Memory B cell (primary cell): ENCODE results near the gene SDC1.

Experiments
- ATAC-seq: fragments of 150-1000 bp; cut with Tn5 transposase; 2 replicates; pipeline ENCODE4 v1.10.0; 2021; ENCODE audit warnings: low read depth, mild to moderate bottlenecking, moderate library complexity
- DNase-seq, 2 donors: peaks; one replicate each; pipeline ENCODE4 v3.0.0; 2022; ENCODE audit warnings: low spot score in 2 of 2
- H3K27ac Mint-ChIP-seq: one replicate; pipeline ENCODE4 v1.8.0; 2022; ENCODE audit warnings: mild to moderate bottlenecking, moderate library complexity, mixed read lengths
- H3K27me3 Mint-ChIP-seq: one replicate; pipeline ENCODE4 v1.8.0; 2022; ENCODE audit warnings: mixed read lengths
- H3K36me3 Mint-ChIP-seq: one replicate; pipeline ENCODE4 v1.8.0; 2022; ENCODE audit warnings: mild to moderate bottlenecking, mixed read lengths
- H3K4me1 Mint-ChIP-seq: one replicate; pipeline ENCODE4 v1.8.0; 2022; ENCODE audit warnings: mixed read lengths
- H3K4me3 Mint-ChIP-seq: one replicate; pipeline ENCODE4 v1.8.0; 2022; ENCODE audit warnings: mild to moderate bottlenecking, moderate library complexity, mixed read lengths
- H3K9me3 Mint-ChIP-seq: one replicate; pipeline ENCODE4 v1.8.0; 2022; ENCODE audit warnings: mixed read lengths

The SDC1 gene

DNA sequence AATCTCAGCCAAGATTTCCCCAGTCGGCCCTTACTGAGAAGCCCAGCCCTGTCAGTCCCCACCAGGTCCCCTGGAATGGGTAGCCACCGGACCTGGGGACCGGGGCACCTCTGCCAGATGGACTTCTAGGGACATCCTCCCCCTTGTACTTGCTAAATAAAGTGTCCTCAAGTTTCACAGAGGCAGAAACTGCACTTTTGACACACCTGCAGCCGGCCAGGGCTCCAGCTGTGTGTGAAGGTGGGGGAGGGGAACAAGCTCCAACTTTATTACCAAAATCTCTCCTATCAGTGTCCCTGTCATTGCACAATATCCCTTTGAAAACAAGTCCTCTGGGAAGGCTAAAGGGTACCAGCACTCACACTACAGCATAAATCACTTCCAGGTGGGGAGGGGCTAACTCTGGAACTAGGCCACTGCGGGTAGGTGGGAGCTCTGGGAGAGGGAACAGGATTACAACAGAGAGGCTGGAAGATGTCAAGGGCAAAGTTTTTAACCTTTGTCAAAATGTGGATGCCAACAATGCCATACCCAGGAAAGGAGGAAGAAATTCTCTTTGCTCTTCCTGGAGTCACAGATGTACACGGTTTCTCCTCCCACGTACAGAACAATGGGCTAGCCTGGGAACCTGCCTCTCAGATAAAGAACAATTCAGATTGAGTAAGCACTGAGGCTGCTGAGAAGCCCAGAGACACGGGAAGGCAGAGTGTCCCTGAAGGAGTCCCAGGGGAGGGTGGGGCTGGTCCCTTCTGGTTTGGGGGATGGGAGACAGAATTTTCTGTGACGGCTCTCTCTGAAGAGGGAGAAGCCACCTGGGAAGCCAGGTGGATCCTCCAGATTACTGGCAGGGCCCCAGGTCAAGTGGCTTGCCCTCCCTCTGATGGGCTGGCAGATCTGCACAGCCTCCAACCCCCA, 11.0 kb downstream of the SDC1 start:
- no peak overlapping the region for H3K4me3 Mint-ChIP-seq

DNA sequence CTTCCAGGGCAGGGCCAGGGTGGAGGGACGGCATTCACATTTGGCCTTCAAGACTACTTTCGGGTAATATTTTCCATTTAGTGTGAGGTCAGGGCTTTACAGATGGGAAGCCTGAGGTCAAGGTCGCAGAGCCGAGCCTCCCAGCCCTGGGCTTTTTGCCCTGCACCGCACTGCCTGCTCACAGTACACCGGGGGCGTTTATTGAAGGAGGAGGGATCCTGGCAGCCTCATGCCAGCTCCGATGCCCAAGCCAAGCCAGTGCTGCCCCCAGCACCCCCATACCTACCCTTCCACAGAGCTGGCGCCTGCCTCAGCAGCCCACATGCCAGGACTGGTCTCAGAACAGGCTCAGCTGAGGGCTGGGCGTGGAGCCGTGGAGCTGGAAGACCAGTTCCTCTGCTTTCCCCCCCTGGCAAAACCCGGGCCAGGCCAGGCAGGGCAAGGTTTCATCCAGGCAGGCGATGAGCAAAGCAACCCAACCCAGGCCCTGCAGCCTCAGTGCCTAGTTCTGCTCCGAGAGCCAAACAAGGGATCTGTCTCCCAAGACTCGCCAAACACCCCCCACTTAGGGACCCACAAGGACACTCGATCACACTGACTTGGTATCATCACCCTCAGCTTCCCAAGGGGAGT, 11.9 kb downstream of the SDC1 start:
- Mint-ChIP-seq H3K9me3 (no peaks in the 10 kb centered on the region), H3K36me3 (no peaks in the 10 kb centered on the region), H3K4me3 (no peak overlapping the region), H3K4me1 (no peaks in the 10 kb centered on the region), H3K27me3 (peaks cover 7% of the 10 kb centered on the region), H3K27ac (no peak overlapping the region)
- DNase-seq (no peak), ATAC-seq (no peak)

More for the DNA sequence above, 11.0 kb downstream of the SDC1 start:
- ATAC-seq (no peak), DNase-seq (no peak)
- Mint-ChIP-seq H3K36me3 (peaks cover 2% of the 10 kb centered on the region), H3K4me1 (peaks cover 3% of the 10 kb centered on the region), H3K27ac (no peak overlapping the region), H3K9me3 (no peaks in the 10 kb centered on the region), H3K27me3 (peaks cover 11% of the 10 kb centered on the region)

DNA sequence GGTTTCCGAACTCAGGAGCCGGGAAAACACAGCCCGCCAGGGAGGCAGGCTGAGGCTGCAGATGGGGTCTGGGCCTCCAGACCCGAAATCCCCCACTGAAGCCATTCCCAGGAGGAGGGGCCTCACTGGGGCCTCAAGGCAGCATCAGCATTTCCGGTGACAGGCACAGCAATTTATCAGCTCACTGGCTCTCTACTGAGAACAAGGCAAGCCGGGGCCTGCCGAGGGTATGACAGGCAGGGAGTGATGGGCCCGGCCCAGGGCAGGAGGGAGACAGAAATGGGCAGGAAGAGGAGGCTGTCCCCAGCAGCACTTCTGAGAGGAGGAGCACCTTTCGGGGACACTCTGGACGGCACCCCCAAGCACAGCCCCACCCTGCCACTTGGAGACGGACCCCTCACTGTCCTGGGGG, 12.5 kb downstream of the SDC1 start:
- Mint-ChIP-seq H3K9me3 (no peaks in the 10 kb centered on the region), H3K27me3 (peaks cover 7% of the 10 kb centered on the region), H3K4me3 (no peak overlapping the region), H3K4me1 (peaks cover 2% of the 10 kb centered on the region), H3K36me3 (no peaks in the 10 kb centered on the region), H3K27ac (no peak overlapping the region)
- ATAC-seq (no peak), DNase-seq (no peak)

DNA sequence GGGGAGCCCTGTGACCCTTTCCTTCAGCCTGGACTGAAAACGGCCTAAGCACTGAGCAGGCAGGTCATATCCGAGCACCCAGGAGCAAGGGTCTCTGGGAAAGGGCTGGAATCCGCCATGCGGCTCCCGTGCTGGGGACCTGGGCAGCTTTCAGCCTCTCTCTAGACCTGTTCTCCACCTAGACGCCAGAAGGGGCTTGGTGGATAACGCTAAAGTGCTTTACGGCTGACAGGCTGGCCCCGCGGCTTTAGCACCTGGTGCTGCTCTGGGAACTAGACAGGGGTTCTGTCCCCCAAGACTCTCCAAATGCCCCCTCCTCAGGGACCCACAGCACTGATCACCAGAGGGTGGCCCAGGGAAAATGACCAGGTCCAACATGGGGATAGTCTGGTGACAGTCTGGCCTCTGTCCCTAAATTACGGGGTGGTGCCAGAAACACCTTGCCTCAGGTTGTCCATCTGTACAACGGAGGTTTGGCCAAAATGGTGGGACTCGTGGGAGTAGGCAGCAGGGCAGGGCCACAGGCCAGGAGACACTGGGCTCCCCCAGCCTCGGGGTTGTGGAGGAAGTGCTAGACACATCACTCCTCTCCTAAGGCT, 13.0 kb downstream of the SDC1 start:
- peaks cover 7% of the 10 kb centered on the region for H3K27me3 Mint-ChIP-seq
- H3K27ac Mint-ChIP-seq: no peak overlapping the region
- H3K36me3 Mint-ChIP-seq: no peaks in the 10 kb centered on the region
- peaks cover 3% of the 10 kb centered on the region for H3K4me1 Mint-ChIP-seq
- ATAC-seq (no peak), DNase-seq (no peak)
- no peak overlapping the region for H3K4me3 Mint-ChIP-seq
- no peaks in the 10 kb centered on the region for H3K9me3 Mint-ChIP-seq

DNA sequence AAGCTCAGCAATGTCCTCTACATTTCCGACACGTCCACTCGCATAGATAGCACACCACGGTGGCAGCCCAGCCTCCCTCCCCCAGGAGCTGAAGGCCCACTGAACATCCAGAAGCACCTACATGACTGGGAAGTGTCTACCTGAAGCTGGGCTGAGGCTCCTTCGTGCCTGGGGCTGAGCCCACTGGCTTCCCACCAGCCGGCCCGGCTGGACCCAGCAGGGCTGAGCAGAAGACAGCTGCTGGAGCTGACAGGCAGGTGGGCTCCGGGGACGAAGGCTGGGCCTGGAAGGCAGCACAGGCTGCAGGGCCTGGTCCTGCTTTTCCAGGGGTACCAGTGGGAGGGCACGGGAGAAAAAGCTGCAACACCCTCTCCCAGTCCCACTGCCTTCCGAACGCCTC, 13.5 kb downstream of the SDC1 start:
- Mint-ChIP-seq H3K27me3 (peaks cover 7% of the 10 kb centered on the region), H3K4me1 (peaks cover 7% of the 10 kb centered on the region), H3K4me3 (no peak overlapping the region), H3K9me3 (no peaks in the 10 kb centered on the region), H3K27ac (no peak overlapping the region), H3K36me3 (no peaks in the 10 kb centered on the region)
- DNase-seq (no peak), ATAC-seq (no peak)

DNA sequence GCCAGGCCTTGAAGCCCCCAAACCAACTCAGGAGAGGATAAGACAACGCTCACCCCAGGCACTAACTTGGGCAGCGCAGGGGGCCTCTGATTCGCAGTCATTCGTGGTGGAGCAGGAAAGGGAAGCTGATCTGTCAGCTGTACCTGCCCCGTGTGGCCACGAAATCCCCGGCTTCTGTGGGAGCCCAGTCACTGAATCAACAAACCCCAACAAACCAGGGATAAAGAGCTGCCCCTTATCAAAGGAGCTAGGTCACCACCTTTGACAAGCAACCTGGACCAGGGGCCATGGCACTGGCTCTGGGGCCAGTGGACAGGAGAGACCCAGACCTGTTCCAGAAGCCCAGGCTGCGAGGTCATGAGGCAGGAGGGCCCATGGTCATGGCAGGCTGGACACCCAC, 14.5 kb downstream of the SDC1 start:
- Mint-ChIP-seq H3K4me3 (no peak overlapping the region), H3K4me1 (peaks cover 7% of the 10 kb centered on the region), H3K27me3 (peaks cover 7% of the 10 kb centered on the region), H3K36me3 (no peaks in the 10 kb centered on the region), H3K9me3 (no peaks in the 10 kb centered on the region), H3K27ac (no peak overlapping the region)
- ATAC-seq (no peak), DNase-seq (no peak)

DNA sequence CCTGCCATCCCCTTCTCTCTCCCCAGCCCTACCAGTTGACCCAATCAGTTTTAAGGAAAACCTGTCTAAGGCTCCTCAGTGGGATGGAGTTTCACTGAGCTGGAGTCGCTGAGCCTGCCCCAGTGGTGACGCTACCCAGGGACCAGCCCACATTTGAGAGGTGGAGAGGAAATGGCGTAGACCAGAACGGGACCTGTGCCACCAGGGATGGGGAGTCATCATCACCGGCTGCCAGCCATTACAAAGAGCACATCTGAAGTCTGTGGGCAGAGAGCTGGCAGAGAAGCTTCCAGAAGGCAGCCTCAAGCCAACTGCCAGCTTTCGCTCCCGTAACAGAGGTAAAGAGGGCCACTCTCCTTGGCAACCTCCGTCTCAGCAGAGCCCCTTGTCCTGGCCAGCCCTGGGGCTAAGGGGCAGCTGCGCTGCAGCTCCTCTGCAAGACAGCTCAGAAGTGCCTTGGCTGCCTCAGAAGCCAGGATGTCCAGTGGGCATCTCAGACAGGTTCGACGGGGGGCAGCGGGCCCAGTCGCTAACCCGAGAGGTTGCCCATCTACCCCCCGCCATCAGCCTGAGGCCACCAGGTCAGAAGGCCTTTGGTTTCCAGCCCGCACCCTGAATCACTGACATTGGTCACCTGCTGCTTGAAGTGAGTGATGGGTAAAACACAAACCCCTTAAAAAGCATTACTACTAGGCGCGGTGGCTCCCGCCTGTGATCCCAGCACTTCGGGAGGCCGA, 15.4 kb downstream of the SDC1 start:
- peaks cover 7% of the 10 kb centered on the region for H3K27me3 Mint-ChIP-seq
- DNase-seq: no peak

DNA sequence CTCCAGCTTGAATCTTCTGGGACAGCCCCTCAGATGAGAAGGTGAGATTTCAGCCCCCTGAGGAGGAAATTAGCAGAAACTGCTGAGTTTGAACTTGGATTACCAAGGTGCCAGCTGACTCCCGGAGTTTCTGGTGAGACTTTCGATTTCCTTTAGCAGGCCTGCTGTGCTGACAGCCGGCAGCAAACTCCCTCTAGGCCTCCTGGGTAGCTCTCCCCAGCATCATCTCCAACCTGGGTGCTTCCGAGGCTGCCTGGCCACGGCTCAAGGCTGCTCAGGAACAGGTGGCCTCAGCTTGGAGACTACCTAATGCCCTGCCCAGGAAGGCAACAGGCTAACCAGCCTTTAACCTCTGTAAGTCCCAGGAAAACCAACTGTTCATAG, 16.5 kb downstream of the SDC1 start:
- Mint-ChIP-seq H3K27ac (no peak overlapping the region), H3K36me3 (no peaks in the 10 kb centered on the region), H3K9me3 (no peaks in the 10 kb centered on the region), H3K27me3 (peaks cover 7% of the 10 kb centered on the region), H3K4me3 (no peak overlapping the region), H3K4me1 (peaks cover 7% of the 10 kb centered on the region)
- no peak for ATAC-seq
- no peak for DNase-seq

More for the DNA sequence above, 15.4 kb downstream of the SDC1 start:
- H3K4me3 Mint-ChIP-seq: no peak overlapping the region
- no peaks in the 10 kb centered on the region for H3K36me3 Mint-ChIP-seq
- peaks cover 7% of the 10 kb centered on the region for H3K4me1 Mint-ChIP-seq
- no peak for ATAC-seq
- no peaks in the 10 kb centered on the region for H3K9me3 Mint-ChIP-seq
- H3K27ac Mint-ChIP-seq: no peak overlapping the region

DNA sequence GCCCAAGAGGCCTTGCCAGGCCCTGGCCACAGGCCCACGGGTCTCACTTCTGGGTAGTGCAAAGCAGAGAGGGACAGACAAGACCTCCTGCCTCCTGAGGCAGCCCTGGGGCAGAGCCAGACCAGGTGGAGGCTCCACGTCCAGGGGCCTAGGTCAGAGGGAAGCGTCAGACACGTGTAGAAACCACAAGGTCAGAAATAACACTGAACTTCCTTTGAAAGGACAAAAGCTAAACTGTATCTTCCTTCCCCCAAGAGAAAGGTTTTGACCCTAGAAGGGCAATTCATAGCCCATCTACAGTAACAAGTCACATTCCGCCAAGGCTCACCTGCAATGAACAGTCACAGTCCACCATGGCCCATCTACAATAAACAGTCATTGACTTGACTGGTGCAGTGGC, 17.9 kb downstream of the SDC1 start:
- no peaks in the 10 kb centered on the region for H3K9me3 Mint-ChIP-seq
- no peak overlapping the region for H3K4me3 Mint-ChIP-seq
- ATAC-seq (no peak), DNase-seq (no peak)
- H3K27me3 Mint-ChIP-seq: peaks cover 6% of the 10 kb centered on the region
- peaks cover 7% of the 10 kb centered on the region for H3K4me1 Mint-ChIP-seq
- no peak overlapping the region for H3K27ac Mint-ChIP-seq
- no peaks in the 10 kb centered on the region for H3K36me3 Mint-ChIP-seq

DNA sequence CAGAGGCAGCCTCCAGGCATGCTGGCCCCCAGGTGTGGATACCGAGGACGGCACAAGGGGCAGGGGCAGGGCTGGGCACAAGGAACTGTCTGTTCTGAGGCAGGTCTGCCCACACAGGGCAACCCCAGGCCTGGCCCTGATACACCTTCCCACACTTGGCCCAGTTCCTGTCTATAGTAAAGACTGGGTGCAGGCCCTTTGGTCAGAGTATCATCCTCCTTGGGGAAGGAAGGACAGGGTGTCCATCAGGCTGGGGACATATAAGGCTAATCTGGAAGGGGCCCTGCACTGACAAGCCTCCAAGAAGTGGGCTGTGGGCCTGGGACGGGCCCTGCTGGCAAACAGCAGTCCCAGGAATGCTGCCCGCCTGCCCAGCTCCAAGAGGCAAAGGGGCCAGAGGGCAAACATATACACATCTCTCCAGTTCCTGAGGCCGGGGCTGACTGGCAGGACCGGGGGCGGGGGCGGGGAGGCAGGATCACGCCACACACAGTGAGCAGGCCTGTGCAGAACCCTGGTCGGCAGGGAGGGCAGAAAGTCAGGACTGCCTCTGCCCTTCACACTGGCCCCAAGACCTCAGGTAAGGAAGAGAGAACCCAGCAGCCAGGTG, 18.9 kb downstream of the SDC1 start:
- Mint-ChIP-seq H3K36me3 (no peaks in the 10 kb centered on the region), H3K27ac (no peak overlapping the region), H3K27me3 (peaks cover 5% of the 10 kb centered on the region), H3K4me1 (peaks cover 7% of the 10 kb centered on the region), H3K4me3 (no peak overlapping the region), H3K9me3 (no peaks in the 10 kb centered on the region)
- DNase-seq: no peak
- no peak for ATAC-seq

DNA sequence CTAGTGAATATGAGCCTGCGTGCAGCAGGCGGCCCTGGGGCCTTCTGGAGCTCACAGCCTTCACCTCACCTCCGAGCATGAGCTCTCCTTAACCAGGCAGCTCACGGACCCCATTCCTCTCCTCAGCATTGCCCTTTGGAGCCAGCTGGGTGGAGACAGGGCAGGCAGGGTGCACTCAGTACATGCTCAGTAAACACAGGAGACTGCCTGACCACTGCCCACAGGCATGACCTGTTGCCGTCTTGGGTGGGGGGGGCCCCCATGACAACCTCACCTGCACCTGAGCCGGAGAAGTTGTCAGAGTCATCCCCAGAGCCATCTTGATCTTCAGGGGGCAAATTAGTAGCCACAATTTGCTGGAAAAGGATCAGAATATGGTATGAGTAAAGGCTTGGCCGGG, 19.9 kb downstream of the SDC1 start:
- Mint-ChIP-seq H3K9me3 (no peaks in the 10 kb centered on the region), H3K4me1 (peaks cover 7% of the 10 kb centered on the region), H3K27ac (no peak overlapping the region), H3K27me3 (peaks cover 3% of the 10 kb centered on the region), H3K4me3 (no peak overlapping the region), H3K36me3 (no peaks in the 10 kb centered on the region)
- DNase-seq: no peak
- ATAC-seq: no peak

DNA sequence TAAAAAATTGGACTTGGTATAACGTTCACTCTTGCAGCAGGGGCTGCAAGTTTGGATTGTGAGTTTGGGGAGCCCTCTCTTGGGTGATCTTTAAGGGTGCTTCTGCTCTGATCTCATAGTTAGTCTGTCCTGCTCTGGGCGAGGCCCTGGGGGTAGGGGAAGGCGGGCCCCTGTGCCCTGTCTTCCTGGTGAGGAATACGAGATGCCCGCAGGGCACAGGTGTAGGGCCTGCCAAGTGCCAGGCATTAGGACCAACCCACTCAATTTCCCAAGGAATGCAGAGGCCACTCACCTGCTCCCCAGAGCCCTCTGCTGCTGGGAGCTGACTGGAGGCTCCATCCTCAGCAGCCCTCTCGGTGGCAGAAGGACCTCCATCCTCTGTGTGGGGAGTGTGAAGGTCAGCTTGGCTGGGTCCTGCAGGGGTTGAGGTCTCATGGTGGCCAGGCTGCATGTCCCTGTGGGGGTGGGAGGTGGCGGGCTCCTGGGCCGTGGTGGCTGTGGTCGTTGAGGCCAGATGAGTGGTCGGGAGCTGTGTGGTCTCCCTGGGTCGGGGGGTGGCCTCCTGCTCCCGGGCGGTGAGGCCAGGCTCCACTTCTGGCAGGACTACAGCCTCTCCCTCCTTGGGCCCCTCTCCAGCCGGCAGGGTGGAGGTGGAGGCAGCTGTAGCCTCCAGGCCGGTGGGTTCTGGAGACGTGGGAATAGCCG, 21.3 kb downstream of the SDC1 start:
- no peaks in the 10 kb centered on the region for H3K9me3 Mint-ChIP-seq
- H3K4me3 Mint-ChIP-seq: no peak overlapping the region
- ATAC-seq (no peak), DNase-seq (no peak)
- peaks cover 4% of the 10 kb centered on the region for H3K27me3 Mint-ChIP-seq
- H3K36me3 Mint-ChIP-seq: no peaks in the 10 kb centered on the region
- no peak overlapping the region for H3K27ac Mint-ChIP-seq
- H3K4me1 Mint-ChIP-seq: peaks cover 7% of the 10 kb centered on the region

DNA sequence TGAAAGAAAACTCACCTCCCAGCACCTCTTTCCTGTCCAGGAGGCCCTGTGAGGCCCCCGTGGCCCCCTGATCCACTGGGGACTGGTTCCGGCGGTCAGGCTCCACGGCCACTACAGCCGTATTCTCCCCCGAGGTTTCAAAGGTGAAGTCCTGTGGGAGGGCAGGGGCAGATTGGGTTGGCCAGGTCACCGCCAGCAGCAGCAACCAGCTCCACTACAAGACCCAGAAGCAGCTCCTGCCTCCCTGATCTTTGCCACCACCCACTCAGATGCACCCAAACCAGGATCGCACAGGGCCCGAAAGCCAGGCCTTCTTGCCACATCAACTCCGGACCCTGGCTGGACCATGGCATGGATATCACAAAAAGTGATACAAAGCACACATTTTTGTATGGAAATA, 21.9 kb downstream of the SDC1 start:
- no peaks in the 10 kb centered on the region for H3K9me3 Mint-ChIP-seq
- no peaks in the 10 kb centered on the region for H3K36me3 Mint-ChIP-seq
- no peak for ATAC-seq
- H3K27ac Mint-ChIP-seq: no peak overlapping the region
- DNase-seq: no peak
- no peak overlapping the region for H3K4me3 Mint-ChIP-seq
- peaks cover 4% of the 10 kb centered on the region for H3K27me3 Mint-ChIP-seq
- H3K4me1 Mint-ChIP-seq: peaks cover 7% of the 10 kb centered on the region
